ENCODE data around the gene POLE.
"Not testable (repeated sequence)": the region's sequence is repeated elsewhere in the genome, so short reads cannot be mapped to it uniquely, and the experiment has no call there.

Gene POLE

GRCh38 chr12:132719954-132720324 lies 32.8 kb upstream of the POLE start:
- no peak overlapping the region for H3K27ac ChIP-seq
- no peak overlapping the region for H3K4me3 ChIP-seq

GRCh38 chr12:132719141-132719953 lies 32.2 kb upstream of the POLE start:
- H3K4me3 ChIP-seq, result no peak overlapping the region
- no peak overlapping the region for H3K27ac ChIP-seq

- H3K27ac ChIP-seq, result no peak overlapping the region
- no peak overlapping the region for H3K4me3 ChIP-seq
Measured at GRCh38 chr12:132718644-132719043, 31.5 kb upstream of the POLE start.

GRCh38 chr12:132717531-132718387 lies 30.6 kb upstream of the POLE start:
- H3K27ac ChIP-seq, result no peak overlapping the region
- H3K4me3 ChIP-seq, result no peak overlapping the region

GRCh38 chr12:132717011-132717410 lies 29.9 kb upstream of the POLE start:
- H3K4me3 ChIP-seq, result no peak overlapping the region
- H3K27ac ChIP-seq, result no peak overlapping the region

- Histone ChIP-seq H3K4me3 (no peak overlapping the region), H3K27ac (no peak overlapping the region)
Measured at GRCh38 chr12:132716356-132716755, 29.2 kb upstream of the POLE start.

GRCh38 chr12:132715874-132716273 lies 28.7 kb upstream of the POLE start:
- no peak overlapping the region for H3K27ac ChIP-seq
- no peak overlapping the region for H3K4me3 ChIP-seq

- H3K4me3 ChIP-seq, result no peak overlapping the region
Measured at GRCh38 chr12:132713123-132713522, 26.0 kb upstream of the POLE start.

GRCh38 chr12:132711080-132711843 lies 24.1 kb upstream of the POLE start:
- peak overlapping the region in 20 of 21 experiments; percentile 5 to 92 (median 84) for H3K27ac ChIP-seq
- H3K4me3 ChIP-seq, result peak overlapping the region; percentile 66 to 95 (median 86)

More at GRCh38 chr12:132713123-132713522, 26.0 kb upstream of the POLE start:
- peak overlapping the region in 8 of 21 experiments; percentile 5 to 66 (median 44) for H3K27ac ChIP-seq

GRCh38 chr12:132710405-132711079 lies 23.4 kb upstream of the POLE start, which contains the start of gene PGAM5:
TSS of gene PGAM5 (plus strand) at chr12:132710842. CDS start at chr12:132710877, 35 bp downstream.
- Histone ChIP-seq H3K27ac (peak within 1 kb of the TSS in 20 of 21 experiments; percentile 69 to 92 (median 87)), H3K4me3 (peak within 1 kb of the TSS; percentile 66 to 95 (median 86))

GRCh38 chr12:132710043-132710404 lies 22.9 kb upstream of the POLE start:
- H3K27ac ChIP-seq, result peak overlapping the region in 20 of 21 experiments; percentile 69 to 92 (median 87)
- H3K4me3 ChIP-seq, result peak overlapping the region; percentile 66 to 95 (median 86)

- Histone ChIP-seq H3K27ac (no peak overlapping the region), H3K4me3 (no peak overlapping the region)
Measured at GRCh38 chr12:132708150-132708549, 21.0 kb upstream of the POLE start.

- no peak overlapping the region for H3K4me3 ChIP-seq
- H3K27ac ChIP-seq, result no peak overlapping the region
Measured at GRCh38 chr12:132707241-132707640, 20.1 kb upstream of the POLE start.

- Histone ChIP-seq H3K4me3 (no peak overlapping the region), H3K27ac (no peak overlapping the region)
Measured at GRCh38 chr12:132703641-132704040, 16.5 kb upstream of the POLE start.

- H3K27ac ChIP-seq, result no peak overlapping the region
- no peak overlapping the region for H3K4me3 ChIP-seq
Measured at GRCh38 chr12:132702640-132703039, 15.5 kb upstream of the POLE start.

GRCh38 chr12:132700212-132700822 lies 13.2 kb upstream of the POLE start:
- Histone ChIP-seq H3K4me3 (no peak overlapping the region), H3K27ac (peak overlapping the region in 1 of 21 experiments; percentile 23)

GRCh38 chr12:132698341-132698740 lies 11.2 kb upstream of the POLE start:
- Histone ChIP-seq H3K27ac (peak overlapping the region in 1 of 21 experiments; percentile 47), H3K4me3 (no peak overlapping the region)

- no peak overlapping the region for H3K4me3 ChIP-seq
- H3K27ac ChIP-seq, result peak overlapping the region in 1 of 21 experiments; percentile 25
Measured at GRCh38 chr12:132695431-132695830, 8.3 kb upstream of the POLE start.

- not testable (repeated sequence) for H3K27ac ChIP-seq, H3K4me3 ChIP-seq
Measured at GRCh38 chr12:132694888-132695287, 7.7 kb upstream of the POLE start.

All from skin epidermis (tissue), 12 donors.